Loucy (cell line): ENCODE measurements around the gene CIC.

Experiments
- H2AFZ ChIP-seq: fragments of 200-600 bp; sonication (generic); 2 replicates; pipeline ENCODE4 v1.6.0; 2016; ENCODE audit warnings: antibody characterized with exemption, mild to moderate bottlenecking, low read length, moderate library complexity
- H3F3A ChIP-seq: fragments of 200-600 bp; 2 replicates; pipeline ENCODE4 v1.6.0; 2016; ENCODE audit warnings: antibody characterized with exemption, low read depth, mild to moderate bottlenecking
- H3K27me3 ChIP-seq: fragments of 200-600 bp; sonication (generic); 2 replicates; pipeline ENCODE4 v1.6.1; 2014; ENCODE audit warnings: low read length, mild to moderate bottlenecking; ENCODE audit not compliant: insufficient read depth, poor library complexity, severe bottlenecking
- H3K36me3 ChIP-seq: fragments of 200-600 bp; sonication (generic); 2 replicates; pipeline ENCODE4 v1.6.1; 2016; ENCODE audit warnings: low read length; ENCODE audit not compliant: insufficient read depth
- H3K4me1 ChIP-seq: fragments of 200-600 bp; sonication (generic); 2 replicates; pipeline ENCODE4 v1.5.1; 2014; ENCODE audit warnings: low read length, mild to moderate bottlenecking; ENCODE audit not compliant: insufficient read depth, poor library complexity, severe bottlenecking
- H3K4me2 ChIP-seq: fragments of 200-600 bp; sonication (generic); 2 replicates; pipeline ENCODE4 v1.6.0; 2014; ENCODE audit warnings: antibody characterized with exemption, low read length, low read depth, mild to moderate bottlenecking; ENCODE audit not compliant: poor library complexity, severe bottlenecking
- H3K4me3 ChIP-seq: fragments of 200-600 bp; sonication (generic); 2 replicates; pipeline ENCODE4 v1.5.1; 2014; ENCODE audit warnings: low read length, mild to moderate bottlenecking, mixed read lengths; ENCODE audit not compliant: poor library complexity, severe bottlenecking
- H3K79me2 ChIP-seq: fragments of 200-600 bp; sonication (generic); 2 replicates; pipeline ENCODE4 v1.6.1; 2014; ENCODE audit warnings: low read length; ENCODE audit not compliant: insufficient read depth
- H3K9ac ChIP-seq: fragments of 200-600 bp; sonication (generic); 2 replicates; pipeline ENCODE4 v1.6.0; 2014; ENCODE audit warnings: mild to moderate bottlenecking, low read depth, low read length, moderate library complexity; ENCODE audit not compliant: poor library complexity, severe bottlenecking
- H3K9me2 ChIP-seq: fragments of 200-600 bp; sonication (generic); replicated peaks from 2 replicates; pipeline ENCODE4 v1.6.1; 2016; ENCODE audit warnings: low read depth, low read length, mixed read lengths
- H3K9me3 ChIP-seq: fragments of 200-600 bp; sonication (generic); 2 replicates; pipeline ENCODE4 v1.6.1; 2014; ENCODE audit warnings: mild to moderate bottlenecking, antibody characterized with exemption, low read length, low read depth; ENCODE audit not compliant: insufficient read depth
- H4K20me1 ChIP-seq: fragments of 200-600 bp; sonication (generic); 2 replicates; pipeline ENCODE4 v1.6.0; 2014; ENCODE audit warnings: antibody characterized with exemption, low read length, mild to moderate bottlenecking; ENCODE audit not compliant: insufficient read depth, poor library complexity, severe bottlenecking
- EZH2phosphoT487 ChIP-seq: fragments of 200-600 bp; IDR thresholded peaks from 2 replicates; pipeline ENCODE4 v1.6.1; 2018; ENCODE audit warnings: antibody characterized with exemption, mild to moderate bottlenecking, moderate library complexity, borderline replicate concordance
- TF ChIP-seq, protein P1 (sequence below): fragments of 200-600 bp; sonication (generic); conservative IDR thresholded peaks from 2 replicates; pipeline ENCODE4 v1.5.1; 2014; ENCODE audit warnings: mild to moderate bottlenecking, antibody characterized with exemption, low read length

CIC gene

DNA sequence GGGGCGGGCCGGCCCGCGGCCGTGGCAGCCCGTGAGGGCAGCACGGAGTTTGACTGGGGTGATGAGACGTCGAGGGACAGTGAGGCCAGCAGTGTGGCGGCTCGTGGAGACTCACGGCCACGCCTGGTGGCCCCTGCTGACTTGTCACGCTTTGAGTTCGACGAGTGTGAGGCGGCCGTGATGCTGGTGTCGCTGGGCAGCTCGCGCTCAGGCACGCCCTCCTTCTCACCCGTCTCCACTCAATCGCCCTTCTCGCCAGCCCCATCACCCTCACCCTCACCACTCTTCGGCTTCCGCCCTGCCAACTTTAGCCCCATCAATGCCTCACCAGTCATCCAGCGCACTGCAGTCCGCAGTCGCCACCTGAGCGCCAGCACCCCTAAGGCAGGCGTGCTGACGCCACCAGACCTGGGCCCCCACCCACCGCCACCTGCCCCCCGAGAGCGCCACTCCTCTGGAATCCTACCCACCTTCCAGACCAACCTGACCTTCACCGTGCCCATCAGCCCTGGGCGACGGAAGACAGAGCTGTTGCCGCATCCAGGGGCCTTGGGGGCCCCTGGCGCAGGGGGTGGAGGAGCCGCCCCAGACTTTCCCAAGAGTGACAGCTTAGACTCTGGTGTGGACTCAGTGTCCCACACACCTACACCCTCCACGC lies 4.5 kb downstream of the CIC start:
- Histone ChIP-seq H3K36me3 (0 out of 2 replicates have a peak, but pooled peaks cover 3% of the 10 kb centered on the region), H3K9ac (no peak overlapping the region), H3K79me2 (peaks cover 39% of the 10 kb centered on the region)

DNA sequence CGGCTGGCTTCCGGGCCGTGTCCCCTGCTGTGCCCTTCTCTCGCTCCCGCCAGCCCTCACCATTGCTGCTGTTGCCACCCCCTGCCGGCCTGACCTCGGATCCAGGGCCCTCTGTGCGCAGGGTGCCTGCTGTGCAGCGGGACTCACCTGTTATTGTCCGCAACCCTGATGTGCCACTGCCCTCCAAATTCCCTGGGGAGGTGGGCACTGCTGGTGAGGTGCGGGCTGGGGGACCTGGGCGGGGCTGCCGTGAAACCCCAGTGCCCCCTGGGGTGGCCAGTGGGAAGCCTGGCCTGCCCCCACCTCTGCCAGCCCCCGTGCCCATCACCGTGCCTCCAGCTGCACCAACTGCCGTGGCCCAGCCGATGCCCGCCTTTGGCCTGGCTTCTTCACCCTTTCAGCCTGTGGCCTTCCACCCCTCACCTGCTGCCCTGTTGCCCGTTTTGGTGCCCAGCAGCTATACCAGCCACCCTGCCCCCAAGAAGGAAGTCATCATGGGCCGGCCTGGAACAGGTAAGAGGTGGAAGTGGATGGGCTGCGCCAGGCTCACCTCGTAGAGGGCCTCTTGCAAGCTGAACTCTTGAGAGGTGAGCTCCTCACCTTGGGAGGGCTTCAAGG lies 5.1 kb downstream of the CIC start:
- peaks cover 43% of the 10 kb centered on the region for H3K79me2 ChIP-seq
- no peak overlapping the region for H3K4me3 ChIP-seq
- 0 out of 2 replicates have a peak, but pooled peaks cover 3% of the 10 kb centered on the region for H3K36me3 ChIP-seq
- no peaks in the 10 kb centered on the region for H3K9me2 ChIP-seq
- TF ChIP-seq, protein P1, sequence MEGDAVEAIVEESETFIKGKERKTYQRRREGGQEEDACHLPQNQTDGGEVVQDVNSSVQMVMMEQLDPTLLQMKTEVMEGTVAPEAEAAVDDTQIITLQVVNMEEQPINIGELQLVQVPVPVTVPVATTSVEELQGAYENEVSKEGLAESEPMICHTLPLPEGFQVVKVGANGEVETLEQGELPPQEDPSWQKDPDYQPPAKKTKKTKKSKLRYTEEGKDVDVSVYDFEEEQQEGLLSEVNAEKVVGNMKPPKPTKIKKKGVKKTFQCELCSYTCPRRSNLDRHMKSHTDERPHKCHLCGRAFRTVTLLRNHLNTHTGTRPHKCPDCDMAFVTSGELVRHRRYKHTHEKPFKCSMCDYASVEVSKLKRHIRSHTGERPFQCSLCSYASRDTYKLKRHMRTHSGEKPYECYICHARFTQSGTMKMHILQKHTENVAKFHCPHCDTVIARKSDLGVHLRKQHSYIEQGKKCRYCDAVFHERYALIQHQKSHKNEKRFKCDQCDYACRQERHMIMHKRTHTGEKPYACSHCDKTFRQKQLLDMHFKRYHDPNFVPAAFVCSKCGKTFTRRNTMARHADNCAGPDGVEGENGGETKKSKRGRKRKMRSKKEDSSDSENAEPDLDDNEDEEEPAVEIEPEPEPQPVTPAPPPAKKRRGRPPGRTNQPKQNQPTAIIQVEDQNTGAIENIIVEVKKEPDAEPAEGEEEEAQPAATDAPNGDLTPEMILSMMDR, result no peak
- no peak for TF ChIP-seq EZH2phosphoT487
- no peaks in the 10 kb centered on the region for H3K9me3 ChIP-seq
- peaks cover 25% of the 10 kb centered on the region for H3K4me1 ChIP-seq
- H3F3A ChIP-seq, result no peaks in the 10 kb centered on the region
- H3K9ac ChIP-seq, result no peak overlapping the region
- no peaks in the 10 kb centered on the region for H4K20me1 ChIP-seq
- no peaks in the 10 kb centered on the region for H3K27me3 ChIP-seq
- no peak overlapping the region for H2AFZ ChIP-seq
- H3K4me2 ChIP-seq, result peak overlapping the region; percentile 31

More for the DNA sequence above, 4.5 kb downstream of the CIC start:
- H2AFZ ChIP-seq, result no peak overlapping the region
- no peaks in the 10 kb centered on the region for H4K20me1 ChIP-seq
- H3K27me3 ChIP-seq, result no peaks in the 10 kb centered on the region
- no peaks in the 10 kb centered on the region for H3F3A ChIP-seq
- no peak for TF ChIP-seq EZH2phosphoT487
- TF ChIP-seq, protein P1, result no peak
- no peaks in the 10 kb centered on the region for H3K9me2 ChIP-seq
- peaks cover 18% of the 10 kb centered on the region for H3K4me1 ChIP-seq
- H3K4me2 ChIP-seq, result no peak overlapping the region
- H3K4me3 ChIP-seq, result no peak overlapping the region
- no peaks in the 10 kb centered on the region for H3K9me3 ChIP-seq

DNA sequence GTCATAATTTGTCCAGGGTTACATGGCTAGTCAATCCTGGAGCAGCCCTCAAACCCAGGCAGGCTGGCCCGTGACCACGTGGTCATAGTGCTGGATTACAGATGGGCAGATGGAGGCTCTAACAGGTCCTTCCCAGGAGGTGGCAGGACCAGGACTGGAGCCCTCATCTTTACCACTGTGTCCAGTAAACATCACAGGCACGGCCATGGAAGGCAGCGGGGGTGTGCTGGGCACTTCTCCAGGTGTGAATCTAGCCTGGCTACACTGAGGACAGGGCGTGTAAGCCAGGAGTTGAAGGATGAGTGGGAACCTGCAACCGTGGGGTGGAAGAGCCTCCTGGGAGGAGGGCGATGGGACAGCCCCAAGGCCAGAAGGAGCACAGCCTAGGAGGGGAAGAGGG lies 6.1 kb downstream of the CIC start:
- no peaks in the 10 kb centered on the region for H3K27me3 ChIP-seq
- no peaks in the 10 kb centered on the region for H3K9me3 ChIP-seq
- no peaks in the 10 kb centered on the region for H3K9me2 ChIP-seq
- H2AFZ ChIP-seq, result no peak overlapping the region
- TF ChIP-seq, protein P1, result no peak
- no peak for TF ChIP-seq EZH2phosphoT487
- peaks cover 24% of the 10 kb centered on the region for H3K4me1 ChIP-seq
- H3K36me3 ChIP-seq, result 0 out of 2 replicates have a peak, but pooled peaks cover 3% of the 10 kb centered on the region
- no peak overlapping the region for H3K9ac ChIP-seq
- no peaks in the 10 kb centered on the region for H4K20me1 ChIP-seq
- H3F3A ChIP-seq, result no peaks in the 10 kb centered on the region
- H3K79me2 ChIP-seq, result peaks cover 35% of the 10 kb centered on the region
- H3K4me2 ChIP-seq, result peak overlapping the region; percentile 31
- H3K4me3 ChIP-seq, result no peak overlapping the region
